HepG2 (cell line): ENCODE results near the gene LITAF.

Experiments
- CBX1 ChIP-seq: IDR thresholded peaks from one replicate; pipeline ENCODE4 v1.6.1; 2016; ENCODE audit warnings: antibody characterized with exemption, low read depth
- EZH2 ChIP-seq: conservative IDR thresholded peaks from 2 replicates; pipeline ENCODE4 v1.6.1; 2012; ENCODE audit warnings: mild to moderate bottlenecking, low read depth, low read length, moderate library complexity
- HCFC1 ChIP-seq: fragments of 150-350 bp; IDR thresholded peaks from 2 replicates; pipeline ENCODE4 v1.6.1; 2014; ENCODE audit warnings: low read depth, low read length
- NFE2 ChIP-seq: sonication (generic); formaldehyde crosslinking; IDR thresholded peaks from 2 replicates; pipeline ENCODE4 v1.4.0; 2020; ENCODE audit warnings: missing genetic modification reagents
- RARA ChIP-seq: IDR thresholded peaks from 2 replicates; pipeline ENCODE4 v1.6.1; 2016; ENCODE audit warnings: missing genetic modification reagents, missing compliant biosample characterization
- SP2 ChIP-seq: sonication (generic); formaldehyde crosslinking; IDR thresholded peaks from 2 replicates; pipeline ENCODE4 v1.5.1; 2020; ENCODE audit warnings: mild to moderate bottlenecking, missing genetic modification reagents
- TCF7L2 ChIP-seq: IDR thresholded peaks from 2 replicates; pipeline ENCODE4 v1.6.1; 2011; ENCODE audit warnings: mild to moderate bottlenecking, low read depth, low read length, moderate library complexity
- ZBTB21 ChIP-seq: sonication (generic); formaldehyde crosslinking; IDR thresholded peaks from 2 replicates; pipeline ENCODE4 v1.4.0; 2020; ENCODE audit warnings: missing genetic modification reagents
- ZFY ChIP-seq: sonication (generic); formaldehyde crosslinking; IDR thresholded peaks from 2 replicates; pipeline ENCODE4 v1.4.0; 2020; ENCODE audit warnings: missing genetic modification reagents
- ZNF335 ChIP-seq: sonication (generic); formaldehyde crosslinking; IDR thresholded peaks from 2 replicates; pipeline ENCODE4 v1.4.0; 2020; ENCODE audit warnings: missing genetic modification reagents
- ZNF772 ChIP-seq: sonication (generic); formaldehyde crosslinking; IDR thresholded peaks from 2 replicates; pipeline ENCODE4 v1.5.0; 2020; ENCODE audit warnings: mild to moderate bottlenecking, missing genetic modification reagents

GRCh38 chr16:11601425-11601824, 14.7 kb upstream of the LITAF start:
- TF ChIP-seq ZNF335 (CRISPR knock-in tag): no peak
- no peak for TF ChIP-seq CBX1
- no peak for TF ChIP-seq SP2
- no peak for TF ChIP-seq ZFY
- TF ChIP-seq RARA: no peak
- TF ChIP-seq TCF7L2: no peak
- no peak for TF ChIP-seq NFE2
- no peak for TF ChIP-seq ZBTB21 (CRISPR knock-in tag)
- TF ChIP-seq EZH2: no peak
- no peak for TF ChIP-seq ZNF772 (CRISPR knock-in tag)
- TF ChIP-seq HCFC1: no peak
